Measurements from ENCODE around the gene TOP3B.

Gene TOP3B

DNA sequence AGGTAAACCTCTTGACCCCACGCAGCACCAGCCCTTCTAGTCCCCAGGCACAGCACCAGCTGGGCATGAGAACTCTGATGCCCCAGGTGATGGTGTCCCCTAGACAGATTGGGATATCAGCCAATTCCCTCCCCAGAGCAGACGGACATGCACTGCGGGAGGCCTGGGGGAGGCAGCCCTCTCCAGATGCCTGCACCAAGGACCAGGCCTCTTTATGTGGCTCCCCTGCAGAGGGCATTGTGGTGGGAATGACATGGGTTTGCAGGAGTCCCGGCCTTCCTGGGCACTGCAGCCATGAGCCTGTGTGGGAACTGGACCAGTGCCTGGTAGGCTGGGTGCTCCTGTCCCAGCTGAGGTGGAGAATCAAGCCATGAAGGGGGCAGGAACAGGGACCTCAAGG is 55.9 kb downstream of the TOP3B start:
- Histone ChIP-seq H3K9me3 (ENCODE audit: control insufficient read depth in 1 of 2, low read length in 2 of 2) (no peaks in the 10 kb centered on the region), H3K27ac (ENCODE audit: low read length) (no peak overlapping the region), H3K4me3 (ENCODE audit: low read depth in 1 of 2, low read length in 2 of 2) (no peak overlapping the region), H3K27me3 (ENCODE audit: low read depth, low read length) (no peaks in the 10 kb centered on the region), H3K36me3 (ENCODE audit: control insufficient read depth in 1 of 2, insufficient read depth in 2 of 2, low read length in 2 of 2) (peaks cover 25 to 61% of the 10 kb centered on the region in 2 donors), H3K4me1 (ENCODE audit: control insufficient read depth in 1 of 2, insufficient read depth in 2 of 2, low read length in 2 of 2) (no peaks in the 10 kb centered on the region)

DNA sequence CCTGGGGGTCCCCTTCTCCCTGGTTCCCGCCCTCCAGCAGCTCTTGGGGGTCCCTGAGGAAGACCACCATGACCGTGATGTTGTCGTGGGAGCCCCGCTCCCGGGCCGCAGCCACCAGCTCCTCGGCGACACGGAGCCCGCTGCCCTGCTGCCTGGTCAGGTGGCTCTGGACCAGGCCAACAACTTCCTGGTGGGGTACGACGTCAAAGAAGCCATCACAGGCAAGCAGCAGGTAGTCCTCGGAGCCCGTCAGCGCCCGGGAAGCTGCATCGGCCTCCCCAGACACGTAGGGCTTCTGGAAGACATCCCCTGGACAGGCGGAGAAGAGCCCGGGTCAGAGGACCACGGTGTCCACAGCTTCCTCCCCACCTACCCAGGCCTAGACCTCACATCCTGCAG is 59.4 kb downstream of the TOP3B start:
- Histone ChIP-seq H3K9me3 (ENCODE audit: control insufficient read depth in 1 of 2, low read length in 2 of 2) (no peaks in the 10 kb centered on the region), H3K27ac (ENCODE audit: low read length) (no peak overlapping the region), H3K36me3 (ENCODE audit: control insufficient read depth in 1 of 2, insufficient read depth in 2 of 2, low read length in 2 of 2) (peaks cover 0 to 40% of the 10 kb centered on the region in 2 donors), H3K4me3 (ENCODE audit: low read depth in 1 of 2, low read length in 2 of 2) (no peak overlapping the region), H3K27me3 (ENCODE audit: low read depth, low read length) (no peaks in the 10 kb centered on the region), H3K4me1 (ENCODE audit: control insufficient read depth in 1 of 2, insufficient read depth in 2 of 2, low read length in 2 of 2) (no peaks in the 10 kb centered on the region)

DNA sequence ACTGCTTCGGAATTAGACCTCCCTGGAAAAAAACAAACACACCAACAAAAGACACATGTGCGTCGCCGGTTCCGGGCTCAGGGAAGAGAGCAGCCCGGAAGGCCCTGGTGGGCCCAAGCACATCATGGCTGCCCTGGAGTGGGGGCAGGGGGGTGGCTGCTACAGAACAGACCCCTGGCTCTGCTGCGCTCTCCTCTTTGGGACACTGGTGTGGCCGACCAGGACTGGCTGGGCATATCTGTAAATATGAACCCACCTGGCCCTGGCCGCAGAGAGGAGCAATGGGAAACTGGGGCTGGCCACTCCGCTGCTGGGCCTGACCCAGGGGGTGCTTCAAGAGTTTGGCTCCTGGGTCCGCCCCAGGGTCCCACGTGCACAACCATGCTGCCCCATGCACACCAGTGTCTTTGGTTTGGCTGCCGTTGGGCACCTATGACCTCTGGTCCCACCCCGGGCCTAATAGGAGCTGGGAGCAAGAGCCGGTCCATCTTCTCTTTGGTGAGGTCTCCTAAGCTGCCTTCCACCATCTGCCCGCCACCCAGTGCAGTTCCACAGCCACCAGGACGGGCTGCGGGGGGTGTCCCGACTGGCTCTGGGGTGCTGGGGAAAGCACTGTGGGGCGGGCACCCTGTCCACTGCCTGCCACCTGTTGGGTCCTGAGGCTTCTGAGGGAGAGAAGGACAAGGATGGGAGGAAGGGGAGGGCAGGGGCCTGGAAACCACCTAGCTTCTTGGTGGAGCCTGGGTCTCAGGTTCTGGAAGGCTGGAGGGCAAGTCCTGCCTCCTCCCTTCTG is 60.0 kb downstream of the TOP3B start:
- H3K9me3 ChIP-seq (ENCODE audit: control insufficient read depth in 1 of 2, low read length in 2 of 2), result no peaks in the 10 kb centered on the region
- H3K27me3 ChIP-seq (ENCODE audit: low read depth, low read length), result no peaks in the 10 kb centered on the region
- peaks cover 0 to 37% of the 10 kb centered on the region in 2 donors for H3K36me3 ChIP-seq (ENCODE audit: control insufficient read depth in 1 of 2, insufficient read depth in 2 of 2, low read length in 2 of 2)
- no peaks in the 10 kb centered on the region for H3K4me1 ChIP-seq (ENCODE audit: control insufficient read depth in 1 of 2, insufficient read depth in 2 of 2, low read length in 2 of 2)
- H3K27ac ChIP-seq (ENCODE audit: low read length), result no peak overlapping the region
- no peak overlapping the region for H3K4me3 ChIP-seq (ENCODE audit: low read depth in 1 of 2, low read length in 2 of 2)

DNA sequence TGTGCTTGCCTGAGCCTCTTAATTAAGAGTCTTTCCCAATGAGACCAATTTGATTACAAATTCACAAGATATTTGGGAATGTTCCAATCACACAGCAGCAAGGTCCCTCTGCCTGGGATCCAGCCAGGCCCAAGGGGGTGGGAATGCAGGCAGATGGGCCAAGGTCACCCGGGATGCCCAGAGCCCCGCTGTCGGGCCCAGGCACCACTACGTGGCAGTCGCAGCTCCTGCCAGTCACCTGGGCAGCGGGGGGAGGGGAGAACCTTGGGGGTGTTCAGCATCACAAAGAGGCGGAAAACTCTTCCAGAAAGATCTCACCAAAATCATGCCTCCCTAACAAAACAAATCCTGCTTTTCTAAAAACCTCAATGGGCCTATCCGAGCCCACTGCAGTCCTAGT is 60.9 kb downstream of the TOP3B start:
- Histone ChIP-seq H3K27ac (ENCODE audit: low read length) (no peak overlapping the region), H3K27me3 (ENCODE audit: low read depth, low read length) (no peaks in the 10 kb centered on the region), H3K36me3 (ENCODE audit: control insufficient read depth in 1 of 2, insufficient read depth in 2 of 2, low read length in 2 of 2) (peaks cover 0 to 33% of the 10 kb centered on the region in 2 donors)

DNA sequence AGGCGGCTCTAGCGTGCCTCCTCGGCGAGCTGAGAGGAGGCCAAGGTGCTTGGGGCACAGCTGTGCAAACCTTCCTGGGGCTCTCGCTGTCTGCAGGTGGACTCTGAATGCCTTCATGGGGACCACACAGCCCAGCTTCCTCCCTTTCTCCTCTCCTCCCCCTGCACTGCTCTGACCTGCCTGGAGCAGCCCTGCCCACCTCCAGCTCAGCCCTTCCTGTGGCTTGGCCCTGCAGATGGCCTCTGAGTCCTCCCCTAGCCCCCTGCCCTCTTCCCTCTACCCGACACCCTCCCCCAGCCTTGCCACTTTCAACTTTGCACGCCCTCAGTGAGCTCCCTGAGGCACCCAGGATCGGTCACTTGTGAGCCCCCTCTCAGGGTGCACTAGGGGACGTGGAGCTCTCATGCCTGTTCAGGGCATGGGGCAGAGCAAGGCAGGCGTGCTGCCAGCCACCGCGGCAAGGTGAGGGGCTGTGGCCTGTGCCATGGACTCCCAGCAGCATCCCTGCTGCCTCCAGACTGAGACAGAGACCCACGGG is 61.3 kb downstream of the TOP3B start:
- Histone ChIP-seq H3K4me1 (ENCODE audit: control insufficient read depth in 1 of 2, insufficient read depth in 2 of 2, low read length in 2 of 2) (peaks cover 0 to 7% of the 10 kb centered on the region in 2 donors), H3K36me3 (ENCODE audit: control insufficient read depth in 1 of 2, insufficient read depth in 2 of 2, low read length in 2 of 2) (peaks cover 0 to 28% of the 10 kb centered on the region in 2 donors), H3K9me3 (ENCODE audit: control insufficient read depth in 1 of 2, low read length in 2 of 2) (no peaks in the 10 kb centered on the region), H3K27ac (ENCODE audit: low read length) (no peak overlapping the region), H3K27me3 (ENCODE audit: low read depth, low read length) (no peaks in the 10 kb centered on the region), H3K4me3 (ENCODE audit: low read depth in 1 of 2, low read length in 2 of 2) (no peak overlapping the region)

More for the DNA sequence above, 60.9 kb downstream of the TOP3B start:
- peaks cover 0 to 7% of the 10 kb centered on the region in 2 donors for H3K4me1 ChIP-seq (ENCODE audit: control insufficient read depth in 1 of 2, insufficient read depth in 2 of 2, low read length in 2 of 2)
- H3K4me3 ChIP-seq (ENCODE audit: low read depth in 1 of 2, low read length in 2 of 2), result no peak overlapping the region
- no peaks in the 10 kb centered on the region for H3K9me3 ChIP-seq (ENCODE audit: control insufficient read depth in 1 of 2, low read length in 2 of 2)

DNA sequence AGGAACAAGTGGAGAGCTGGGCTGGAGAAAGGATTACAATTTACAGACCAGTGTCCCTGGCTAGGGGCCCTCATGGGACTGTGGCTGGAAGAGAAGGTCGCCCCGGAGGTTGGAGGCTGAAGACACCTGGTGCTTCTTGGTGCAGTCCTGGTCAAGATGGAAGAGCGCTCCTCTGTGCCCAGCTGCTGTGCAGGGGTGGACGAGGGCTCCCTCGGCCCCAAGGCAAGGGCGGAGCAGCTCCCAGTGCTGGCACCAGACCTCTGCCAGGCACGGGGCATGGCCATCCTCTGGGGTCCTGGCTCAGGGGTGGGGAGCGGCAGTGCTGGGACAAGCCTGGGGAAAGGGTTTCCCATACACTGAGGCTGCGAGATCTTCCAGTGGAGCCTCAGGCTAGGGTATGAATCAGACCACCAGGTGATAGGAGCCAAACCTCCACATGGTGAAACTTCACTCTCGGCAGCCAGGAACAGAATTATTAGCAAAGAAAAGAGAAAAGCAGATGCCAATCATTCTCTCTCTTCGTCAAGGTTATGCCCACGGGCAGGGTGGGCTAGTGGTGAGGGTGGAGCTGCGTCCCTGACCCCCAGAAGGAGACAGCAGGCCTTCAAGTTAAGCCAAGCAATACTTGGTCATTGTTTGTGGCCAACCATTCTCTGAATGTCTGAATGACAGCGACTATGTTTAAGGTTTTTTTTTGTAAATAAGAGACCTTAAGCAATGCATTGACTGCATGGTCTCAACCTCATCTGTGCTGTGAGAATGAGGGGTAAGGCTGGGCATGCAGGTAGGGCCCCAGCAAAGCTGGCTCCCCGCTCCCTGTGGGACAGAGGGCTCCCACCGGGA is 62.0 kb downstream of the TOP3B start:
- no peak overlapping the region for H3K4me3 ChIP-seq (ENCODE audit: low read depth in 1 of 2, low read length in 2 of 2)
- peaks cover 0 to 7% of the 10 kb centered on the region in 2 donors for H3K4me1 ChIP-seq (ENCODE audit: control insufficient read depth in 1 of 2, insufficient read depth in 2 of 2, low read length in 2 of 2)
- H3K36me3 ChIP-seq (ENCODE audit: control insufficient read depth in 1 of 2, insufficient read depth in 2 of 2, low read length in 2 of 2), result peaks cover 0 to 27% of the 10 kb centered on the region in 2 donors
- no peak overlapping the region for H3K27ac ChIP-seq (ENCODE audit: low read length)
- H3K27me3 ChIP-seq (ENCODE audit: low read depth, low read length), result no peaks in the 10 kb centered on the region
- no peaks in the 10 kb centered on the region for H3K9me3 ChIP-seq (ENCODE audit: control insufficient read depth in 1 of 2, low read length in 2 of 2)

DNA sequence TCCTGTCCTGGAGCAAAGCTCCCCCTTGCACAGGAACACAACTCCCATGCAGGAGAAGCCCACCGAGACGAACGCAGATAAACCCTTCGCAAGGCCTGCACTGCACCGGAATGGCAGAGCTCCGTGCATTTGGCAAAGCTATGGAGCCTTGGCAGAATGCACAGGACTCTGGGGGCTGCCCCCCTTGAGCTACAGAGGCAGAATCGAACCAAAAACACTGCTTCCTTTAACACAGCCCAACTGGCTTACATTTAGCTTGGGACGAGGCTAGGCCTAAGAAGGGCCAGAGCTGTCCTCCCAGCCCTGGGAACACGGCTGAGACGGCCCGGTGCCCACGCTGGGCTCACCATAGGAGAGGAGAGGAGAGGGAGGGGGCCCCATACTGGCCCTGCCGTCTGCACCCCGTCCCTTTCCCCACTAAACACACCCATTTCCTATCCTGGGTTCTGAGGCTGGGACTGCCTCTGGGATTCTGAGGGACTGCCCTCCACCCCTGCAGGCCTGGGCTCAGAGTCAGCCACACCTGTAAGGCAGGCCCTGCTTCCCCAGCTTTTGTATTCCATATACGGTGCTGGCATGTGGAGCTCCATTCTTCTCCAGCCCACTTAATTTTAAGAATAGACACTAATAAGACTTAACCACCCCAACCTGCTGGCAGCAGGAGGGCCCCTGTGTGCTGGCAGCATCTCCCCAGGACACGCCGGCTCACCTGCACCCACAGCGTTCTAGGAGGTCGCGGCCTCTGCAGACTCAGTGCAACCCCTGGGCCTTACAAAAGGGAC is 62.9 kb downstream of the TOP3B start:
- no peak overlapping the region for H3K4me3 ChIP-seq (ENCODE audit: low read depth in 1 of 2, low read length in 2 of 2)
- no peaks in the 10 kb centered on the region for H3K27me3 ChIP-seq (ENCODE audit: low read depth, low read length)
- H3K4me1 ChIP-seq (ENCODE audit: control insufficient read depth in 1 of 2, insufficient read depth in 2 of 2, low read length in 2 of 2), result peaks cover 0 to 7% of the 10 kb centered on the region in 2 donors
- no peak overlapping the region for H3K27ac ChIP-seq (ENCODE audit: low read length)
- no peaks in the 10 kb centered on the region for H3K9me3 ChIP-seq (ENCODE audit: control insufficient read depth in 1 of 2, low read length in 2 of 2)
- peaks cover 0 to 22% of the 10 kb centered on the region in 2 donors for H3K36me3 ChIP-seq (ENCODE audit: control insufficient read depth in 1 of 2, insufficient read depth in 2 of 2, low read length in 2 of 2)

DNA sequence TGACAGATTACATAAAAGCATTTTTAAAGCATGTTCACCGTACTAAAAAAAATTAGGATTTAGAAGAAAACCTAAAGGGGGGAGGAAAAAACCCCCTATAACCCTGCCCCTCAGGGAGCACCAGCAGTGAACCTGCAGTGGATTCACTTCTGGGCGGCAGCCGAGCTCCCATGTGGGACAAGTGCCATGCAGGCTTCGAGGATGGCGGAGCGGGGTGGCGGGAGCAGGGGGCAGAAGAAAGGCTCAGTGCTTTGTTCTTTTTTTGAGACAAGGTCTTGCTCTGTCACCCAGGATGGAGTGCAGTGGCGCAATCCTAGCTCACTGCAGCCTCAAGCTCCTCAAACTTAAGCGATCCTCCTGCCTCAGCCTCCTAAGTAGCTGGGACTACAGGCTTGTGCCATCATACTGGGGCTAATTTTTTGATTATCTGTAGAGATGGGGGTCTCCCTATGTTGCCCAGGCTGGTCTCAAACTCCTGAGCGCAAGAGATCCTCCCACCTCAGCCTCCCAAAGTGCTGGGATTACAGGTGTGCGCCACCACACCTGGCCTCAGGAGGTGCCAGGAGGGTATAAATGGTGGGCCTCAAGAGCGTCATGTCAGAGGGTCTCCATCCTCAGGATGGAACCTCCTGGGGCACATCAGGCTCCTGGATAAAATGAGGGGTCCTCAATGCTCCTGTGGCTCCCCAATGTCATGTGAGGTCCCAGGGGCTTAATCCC is 64.0 kb downstream of the TOP3B start:
- H3K27me3 ChIP-seq (ENCODE audit: low read depth, low read length), result no peaks in the 10 kb centered on the region
- no peak overlapping the region for H3K27ac ChIP-seq (ENCODE audit: low read length)
- H3K9me3 ChIP-seq (ENCODE audit: control insufficient read depth in 1 of 2, low read length in 2 of 2), result no peaks in the 10 kb centered on the region
- peaks cover 0 to 19% of the 10 kb centered on the region in 2 donors for H3K36me3 ChIP-seq (ENCODE audit: control insufficient read depth in 1 of 2, insufficient read depth in 2 of 2, low read length in 2 of 2)
- no peak overlapping the region for H3K4me3 ChIP-seq (ENCODE audit: low read depth in 1 of 2, low read length in 2 of 2)
- H3K4me1 ChIP-seq (ENCODE audit: control insufficient read depth in 1 of 2, insufficient read depth in 2 of 2, low read length in 2 of 2), result peaks cover 0 to 7% of the 10 kb centered on the region in 2 donors

DNA sequence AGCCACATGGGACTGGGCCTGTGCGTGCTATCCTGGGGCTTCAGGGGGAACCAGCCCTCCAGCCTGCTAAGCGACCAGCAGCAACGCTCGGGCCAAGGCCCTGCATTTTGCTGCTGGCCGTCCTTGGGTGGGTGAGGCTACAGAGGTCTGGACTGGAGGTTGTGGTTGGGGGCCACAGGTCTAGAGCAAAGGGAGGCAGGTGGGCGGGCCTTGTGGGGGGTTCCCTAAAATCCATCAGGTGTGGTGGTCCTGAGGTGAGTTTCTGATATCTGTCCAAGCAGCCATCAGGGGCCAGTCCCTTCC is 64.7 kb downstream of the TOP3B start:
- no peaks in the 10 kb centered on the region for H3K9me3 ChIP-seq (ENCODE audit: control insufficient read depth in 1 of 2, low read length in 2 of 2)
- H3K4me1 ChIP-seq (ENCODE audit: control insufficient read depth in 1 of 2, insufficient read depth in 2 of 2, low read length in 2 of 2), result peaks cover 0 to 7% of the 10 kb centered on the region in 2 donors
- no peak overlapping the region for H3K27ac ChIP-seq (ENCODE audit: low read length)
- H3K27me3 ChIP-seq (ENCODE audit: low read depth, low read length), result no peaks in the 10 kb centered on the region
- H3K4me3 ChIP-seq (ENCODE audit: low read depth in 1 of 2, low read length in 2 of 2), result no peak overlapping the region
- H3K36me3 ChIP-seq (ENCODE audit: control insufficient read depth in 1 of 2, insufficient read depth in 2 of 2, low read length in 2 of 2), result peaks cover 0 to 17% of the 10 kb centered on the region in 2 donors

DNA sequence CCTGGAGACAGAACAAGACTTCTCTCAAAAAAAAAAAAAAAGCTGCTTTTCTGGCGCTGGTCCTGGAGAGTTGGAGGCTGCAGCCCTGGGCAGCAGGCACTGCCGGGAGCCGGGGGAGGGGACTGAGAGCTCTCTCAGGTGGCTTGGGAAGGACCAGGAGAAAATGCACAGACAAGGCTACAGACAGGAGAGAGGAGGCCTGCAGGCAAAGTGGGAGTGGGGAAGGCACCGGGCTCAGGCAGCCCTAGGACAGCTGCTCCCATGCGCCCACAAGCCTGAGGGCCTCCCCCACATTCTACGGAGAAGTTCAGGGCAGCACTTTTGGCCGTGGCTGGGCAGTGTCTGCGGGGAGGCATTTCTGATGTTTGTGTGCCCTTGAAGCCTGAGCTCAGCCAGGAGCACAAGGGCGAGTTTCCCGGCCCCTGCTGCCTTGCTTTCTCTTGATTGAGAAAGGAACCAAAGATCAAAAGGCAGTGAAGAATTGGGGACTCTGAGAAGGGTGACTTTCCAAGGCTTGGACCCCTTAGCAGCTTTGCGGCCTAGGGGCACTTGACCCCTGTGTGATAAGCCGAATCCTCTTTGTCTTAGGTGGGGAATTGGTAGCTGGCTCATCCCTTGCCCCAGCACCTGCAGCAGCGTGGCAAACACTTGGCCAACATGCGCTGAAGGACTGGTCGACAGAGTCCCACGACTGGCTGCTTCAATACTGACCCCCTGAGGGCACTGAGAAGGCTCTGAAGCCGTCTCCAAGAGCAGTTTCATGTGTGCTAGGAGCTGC is 65.2 kb downstream of the TOP3B start:
- H3K27me3 ChIP-seq (ENCODE audit: low read depth, low read length), result no peaks in the 10 kb centered on the region
- H3K4me3 ChIP-seq (ENCODE audit: low read depth in 1 of 2, low read length in 2 of 2), result no peak overlapping the region
- H3K9me3 ChIP-seq (ENCODE audit: control insufficient read depth in 1 of 2, low read length in 2 of 2), result no peaks in the 10 kb centered on the region
- peaks cover 0 to 12% of the 10 kb centered on the region in 2 donors for H3K36me3 ChIP-seq (ENCODE audit: control insufficient read depth in 1 of 2, insufficient read depth in 2 of 2, low read length in 2 of 2)
- no peak overlapping the region for H3K27ac ChIP-seq (ENCODE audit: low read length)
- peaks cover 0 to 7% of the 10 kb centered on the region in 2 donors for H3K4me1 ChIP-seq (ENCODE audit: control insufficient read depth in 1 of 2, insufficient read depth in 2 of 2, low read length in 2 of 2)
